Heart right ventricle (tissue), 16 donors: Measurements from ENCODE around the gene ACTBL2. TPM values are rescaled to one million over a fixed set of nuclear protein-coding genes. Genes with fewer than 3 reads are reported as not detected.

Experiments
- ATAC-seq, 8 donors: fragments of 200-7000 bp; cut with Tn5 transposase; one replicate each; pipeline ENCODE4 v1.9.1; 2020; ENCODE audit warnings: mild to moderate bottlenecking in 8 of 8, moderate library complexity in 8 of 8, moderate number of reproducible peaks in 1 of 8
- DNase-seq, 2 donors: peaks; one replicate each; pipeline ENCODE4 v3.0.0-alpha.2; 2020
- H3K27ac ChIP-seq, 10 donors: fragments of 200-600 bp; sonication (generic) in 2 of 10; one replicate each; pipeline versions ENCODE4 v1.5.0 to v1.8.0; 2020 to 2022; ENCODE audit warnings: mild to moderate bottlenecking in 3 of 10
- H3K27me3 ChIP-seq, 7 donors: fragments of 200-600 bp; one replicate each; pipeline ENCODE4 v1.8.0; 2021 to 2022; ENCODE audit warnings: mild to moderate bottlenecking in 2 of 7
- H3K36me3 ChIP-seq, 9 donors: fragments of 200-600 bp; sonication (generic) in 1 of 9; one replicate each; pipeline versions ENCODE4 v1.5.0 to v1.8.0; 2020 to 2022; ENCODE audit warnings: mild to moderate bottlenecking in 2 of 9
- H3K4me1 ChIP-seq, 9 donors: fragments of 200-600 bp; sonication (generic) in 1 of 9; one replicate each; pipeline versions ENCODE4 v1.5.0 to v1.8.0; 2020 to 2022; ENCODE audit warnings: mild to moderate bottlenecking in 4 of 9
- H3K4me3 ChIP-seq, 10 donors: fragments of 200-600 bp; sonication (generic) in 2 of 10; one replicate each; pipeline versions ENCODE4 v1.5.0 to v1.8.0; 2020 to 2022; ENCODE audit warnings: mild to moderate bottlenecking in 7 of 10, moderate library complexity in 2 of 10
- H3K9me3 ChIP-seq, 11 donors: fragments of 200-600 bp in 10 of 11; sonication (generic) in 2 of 11; one replicate each; pipeline versions ENCODE4 v1.5.0 to v1.8.0; 2013 to 2022; ENCODE audit warnings: mild to moderate bottlenecking in 2 of 11, control low read depth in 1 of 11, moderate library complexity in 1 of 11
- CTCF ChIP-seq, 9 donors: fragments of 200-600 bp; sonication (generic) in 2 of 9; IDR thresholded peaks; one replicate each; pipeline versions ENCODE4 v1.5.0 to v1.8.0; 2021 to 2022; ENCODE audit warnings: antibody characterized with exemption in 9 of 9, mild to moderate bottlenecking in 5 of 9, moderate library complexity in 1 of 9
- WGBS, 2 donors: extraction: QIAGEN DNeasy Blood & Tissue Kit; methylation state at CpG; one replicate each; pipeline ENCODE4 v1.1.7; 2013; ENCODE audit warnings: inconsistent platforms in 1 of 2; 5-methylcytosine and 5-hydroxymethylcytosine counted together
- intact Hi-C, 10 donors: fragments of 100-400 bp; cut with DNase I; formaldehyde crosslinking; loops; one replicate each; pipeline versions ENCODE4 v1.11.1 to v1.14.2; 2022
- polyA plus RNA-seq, 2 donors: library from polyadenylated mRNA; stranded (reverse); fragments of 200-250 nt; gene quantifications; one replicate each; pipeline ENCODE4 v1.2.3, GENCODE V29; 2013
- total RNA-seq, 10 donors: library from RNA; stranded (reverse); fragmentation: NEBNext Ultra II Directional in 3 of 10; extraction: Animal tissue kit (Norgen Biotek cat#: 25700) in 3 of 10; gene quantifications; one replicate each; pipeline versions ENCODE4 v1.2.1 to v1.2.4, GENCODE V29; 2021 to 2023
- donor health status: Arrhythmogenic right ventricular cardiomyopathy.
- donor health status: ischemic (EF 13 %, LVEDD 7.1; RV severe dilation, severe dysfunction).
- donor health status: healthy with polysubstance abuse.
- donor health status: DM: no; HTN: yes; CAD: no.
- donor health status: DM: no; HTN: no; CAD: no.
- donor health status: ischemic (EF 25% LVEDD 6.9; RV normal size, moderate dysfunction).
- donor health status: ischemic (EF 25% LVEDD 5.7; RV mildly dilated, moderate dysfunction).
- donor health status: healthy.
- donor health status: DM: yes; HTN: yes; CAD: no.
- donor health status: Ischemic cardiomyopathy.
- donor health status: ischemic (EF 35%, LVEDD 5.7; RV mildly dilated, moderate dysfunction).
- donor health status: nonischemic (EF 11% LVEDD 7.7; RV severe dilation, severe dysfunction).
- donor health status: DM: yes; HTN: yes; CAD: no.
- donor health status: PGD.
- donor health status: ischemic (EF 29% LVEDD 5.4; RV normal size, mild dysfunction).
- donor health status: nonischemic (EF 23%, LVEDD 6.1; RV moderate dilation, normal function).

The ACTBL2 gene
- total and polyA plus RNA-seq, 12 donors, result not detected

GRCh38 chr5:57446966-57447365 is 35.6 kb downstream of the ACTBL2 start:
- H3K4me1 ChIP-seq, result peaks cover 0 to 33% (median 9%) of the 10 kb centered on the region in 9 donors
- DNase-seq, result no peak
- no peak overlapping the region for H3K4me3 ChIP-seq
- no peak for ATAC-seq
- no peak overlapping the region for H3K27ac ChIP-seq
- TF ChIP-seq CTCF (IDR thresholded peaks at IDR 0.05), result no peak
- H3K9me3 ChIP-seq, result no peaks in the 10 kb centered on the region
- intact Hi-C loops, result no loop called here
- H3K36me3 ChIP-seq, result no peaks in the 10 kb centered on the region
- no peaks in the 10 kb centered on the region for H3K27me3 ChIP-seq
- 63 to 66% methylated on average over 2 of the region's 2 CpGs for WGBS, 2 donors

GRCh38 chr5:57445705-57446037 is 36.9 kb downstream of the ACTBL2 start:
- H3K27ac ChIP-seq, result peak overlapping the region in 9 of 10 donors; percentile 24 to 73 (median 50)
- no peak for TF ChIP-seq CTCF (IDR thresholded peaks at IDR 0.05)
- DNase-seq (no peak), ATAC-seq (peak in 1 of 8 donors; percentile 26)
- no peaks in the 10 kb centered on the region for H3K36me3 ChIP-seq
- WGBS, 2 donors, result 64 to 85% methylated on average over 4 of the region's 4 CpGs
- H3K4me3 ChIP-seq, result no peak overlapping the region
- H3K4me1 ChIP-seq, result peaks cover 0 to 31% (median 17%) of the 10 kb centered on the region in 9 donors
- H3K27me3 ChIP-seq, result no peaks in the 10 kb centered on the region
- intact Hi-C loops, result no loop called here
- H3K9me3 ChIP-seq, result no peaks in the 10 kb centered on the region

DNA sequence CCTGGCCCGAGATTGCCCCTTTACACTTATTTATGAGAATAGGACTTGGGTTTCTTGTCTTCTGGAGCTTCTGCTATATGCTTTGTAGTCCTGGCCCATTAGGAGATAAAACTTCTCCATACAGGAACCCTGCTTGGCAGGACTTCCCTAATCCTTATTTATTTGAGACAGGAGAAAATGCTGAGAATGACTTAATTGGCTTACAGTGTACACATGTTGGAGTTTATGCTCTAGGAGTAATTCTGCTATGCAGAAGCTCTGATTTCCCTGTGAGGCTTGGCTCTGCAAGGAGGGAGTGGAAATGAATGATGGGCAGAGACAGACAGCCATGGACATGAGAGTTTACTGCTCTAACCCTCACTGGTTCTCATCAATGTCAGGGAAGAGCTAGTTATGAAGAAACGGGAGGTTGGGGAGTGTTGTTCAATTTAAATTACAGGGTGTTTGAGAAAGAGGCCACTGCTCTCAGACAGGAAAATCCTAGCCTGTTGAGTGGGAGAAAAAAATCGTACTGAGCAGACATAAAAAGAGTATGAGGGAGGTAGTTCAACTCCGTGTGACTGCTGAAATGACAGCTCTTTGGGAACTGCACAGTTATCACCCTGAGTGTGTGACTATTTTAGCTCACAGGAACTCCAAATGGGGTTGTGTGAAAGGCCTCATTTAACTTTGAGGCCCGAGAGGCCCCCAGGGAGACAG is 37.5 kb downstream of the ACTBL2 start:
- intact Hi-C loops, result no loop called here
- H3K36me3 ChIP-seq, result no peaks in the 10 kb centered on the region
- ATAC-seq (peak; percentile 27 to 86 (median 73)), DNase-seq (no peak)
- no peak for TF ChIP-seq CTCF (IDR thresholded peaks at IDR 0.05)
- H3K9me3 ChIP-seq, result no peaks in the 10 kb centered on the region
- 42 to 57% methylated on average over 5 of the region's 5 CpGs for WGBS, 2 donors
- H3K27ac ChIP-seq, result peak overlapping the region in 9 of 10 donors; percentile 24 to 73 (median 50)
- H3K4me3 ChIP-seq, result no peak overlapping the region
- peaks cover 0 to 31% (median 17%) of the 10 kb centered on the region in 9 donors for H3K4me1 ChIP-seq
- H3K27me3 ChIP-seq, result no peaks in the 10 kb centered on the region

GRCh38 chr5:57442080-57442839 is 40.4 kb downstream of the ACTBL2 start:
- Histone ChIP-seq H3K4me1 (peaks cover 0 to 43% (median 17%) of the 10 kb centered on the region in 9 donors), H3K27ac (no peak overlapping the region), H3K9me3 (no peaks in the 10 kb centered on the region), H3K4me3 (no peak overlapping the region), H3K36me3 (no peaks in the 10 kb centered on the region), H3K27me3 (no peaks in the 10 kb centered on the region)
- ATAC-seq (peak in 6 of 8 donors; percentile 34 to 79 (median 50)), DNase-seq (peak in 1 of 2 donors; percentile 14)
- intact Hi-C loops, result no loop called here
- TF ChIP-seq CTCF (IDR thresholded peaks at IDR 0.05), result no peak
- WGBS, 2 donors, result 54 to 60% methylated on average over 4 of the region's 4 CpGs
